DLD1 (cell line): ENCODE measurements around the gene KRTCAP2.

Source experiments
- in situ Hi-C: cut with HindIII; loops from 2 replicates; pipeline ENCODE4 v1.10.0; 2017; ENCODE audit warnings: low sequenced_read_pairs

The KRTCAP2 gene

GRCh38 chr1:155184835-155185782 is 12.0 kb upstream of the KRTCAP2 start:
- in situ Hi-C loops: no loop called here

GRCh38 chr1:155184351-155184811 is 11.3 kb upstream of the KRTCAP2 start:
- in situ Hi-C loops: no loop called here

GRCh38 chr1:155183775-155184221 is 10.7 kb upstream of the KRTCAP2 start:
- in situ Hi-C loops: no loop called here

- in situ Hi-C loops: no loop called here
Measured at GRCh38 chr1:155182052-155182550, 9.0 kb upstream of the KRTCAP2 start.

GRCh38 chr1:155181371-155182051 is 8.4 kb upstream of the KRTCAP2 start:
- in situ Hi-C loops: no loop called here

GRCh38 chr1:155179112-155180031 is 6.3 kb upstream of the KRTCAP2 start:
- in situ Hi-C loops: no loop called here

- in situ Hi-C loops: no loop called here
Measured at GRCh38 chr1:155178441-155179111, 5.5 kb upstream of the KRTCAP2 start.

GRCh38 chr1:155177918-155178281 is 4.8 kb upstream of the KRTCAP2 start:
- in situ Hi-C loops: no loop called here

GRCh38 chr1:155177192-155177917 is 4.3 kb upstream of the KRTCAP2 start:
- in situ Hi-C loops: no loop called here

GRCh38 chr1:155176544-155177071 is 3.5 kb upstream of the KRTCAP2 start:
- in situ Hi-C loops: no loop called here

- in situ Hi-C loops: no loop called here
Measured at GRCh38 chr1:155175927-155176371, 2.8 kb upstream of the KRTCAP2 start.

- in situ Hi-C loops: no loop called here
Measured at GRCh38 chr1:155175281-155175926, 2.3 kb upstream of the KRTCAP2 start.

- in situ Hi-C loops: no loop called here
Measured at GRCh38 chr1:155174324-155175280, 1.5 kb upstream of the KRTCAP2 start.

- in situ Hi-C loops: no loop called here
Measured at GRCh38 chr1:155173478-155174323, 597 bp upstream of the KRTCAP2 start, which contains the start of gene TRIM46. TSS of gene TRIM46 (plus strand) at chr1:155173849. CDS start at chr1:155173967, 118 bp downstream.

GRCh38 chr1:155171836-155172731 is 1.0 kb downstream of the KRTCAP2 start:
- in situ Hi-C loops: no loop called here
